OCI-M1 (cell line): ENCODE measurements around the gene MAMSTR.
"Not testable (repeated sequence)": the region's sequence is repeated elsewhere in the genome, so short reads cannot be mapped to it uniquely, and the experiment has no call there.

ENCODE experiments used
- DNase-seq: peaks from one replicate; lab custom pipeline; 2025; lab: John Stamatoyannopoulos, UW

MAMSTR gene

GRCh38 chr19:48719263-48720171 is at the start of gene MAMSTR:
Gene MAMSTR (minus strand): TSS chr19:48719725. CDS start chr19:48719031, 694 bp downstream.
- no peak for DNase-seq

- peak; percentile 79 for DNase-seq
Measured at GRCh38 chr19:48768994-48769713, 49.6 kb upstream of the MAMSTR start.

GRCh38 chr19:48768171-48768753 is 48.7 kb upstream of the MAMSTR start:
- DNase-seq, result not testable (repeated sequence)

GRCh38 chr19:48765816-48766215 is 46.3 kb upstream of the MAMSTR start:
- peak; percentile 52 for DNase-seq

- no peak for DNase-seq
Measured at GRCh38 chr19:48760504-48761205, 41.1 kb upstream of the MAMSTR start.

GRCh38 chr19:48757741-48758144 is 38.2 kb upstream of the MAMSTR start:
- DNase-seq, result no peak

- DNase-seq, result no peak
Measured at GRCh38 chr19:48757089-48757675, 37.7 kb upstream of the MAMSTR start.

GRCh38 chr19:48756686-48757085 is 37.2 kb upstream of the MAMSTR start:
- no peak for DNase-seq

GRCh38 chr19:48756212-48756611 is 36.7 kb upstream of the MAMSTR start:
- DNase-seq, result no peak

GRCh38 chr19:48755787-48756186 is 36.3 kb upstream of the MAMSTR start:
- no peak for DNase-seq

GRCh38 chr19:48755084-48755641 is 35.6 kb upstream of the MAMSTR start, which contains the start of gene FGF21:
Gene FGF21 (plus strand): TSS chr19:48755524. CDS start chr19:48756237, 713 bp downstream.
- DNase-seq, result peak; percentile 31

- DNase-seq, result no peak
Measured at GRCh38 chr19:48752496-48753365, 33.2 kb upstream of the MAMSTR start, which contains the start of gene FUT1. Gene FUT1 (minus strand): TSS chr19:48752641. CDS start chr19:48751281, 1,360 bp downstream.

- DNase-seq, result no peak
Measured at GRCh38 chr19:48751845-48752495, 32.4 kb upstream of the MAMSTR start.

GRCh38 chr19:48750771-48751504 is 31.4 kb upstream of the MAMSTR start:
- DNase-seq, result no peak

- DNase-seq, result no peak
Measured at GRCh38 chr19:48750351-48750750, 30.8 kb upstream of the MAMSTR start.

GRCh38 chr19:48749571-48750198 is 30.2 kb upstream of the MAMSTR start:
- DNase-seq, result no peak

GRCh38 chr19:48746738-48747575 is 27.4 kb upstream of the MAMSTR start, which contains the start of gene IZUMO1:
Gene IZUMO1 (minus strand): TSS chr19:48746909. CDS start chr19:48745859, 1,050 bp downstream.
- DNase-seq, result peak; percentile 83
